Measurements from ENCODE around the gene ARHGEF35.
"Not testable (repeated sequence)": the region's sequence is repeated elsewhere in the genome, so short reads cannot be mapped to it uniquely, and the experiment has no call there.

The ARHGEF35 gene

DNA sequence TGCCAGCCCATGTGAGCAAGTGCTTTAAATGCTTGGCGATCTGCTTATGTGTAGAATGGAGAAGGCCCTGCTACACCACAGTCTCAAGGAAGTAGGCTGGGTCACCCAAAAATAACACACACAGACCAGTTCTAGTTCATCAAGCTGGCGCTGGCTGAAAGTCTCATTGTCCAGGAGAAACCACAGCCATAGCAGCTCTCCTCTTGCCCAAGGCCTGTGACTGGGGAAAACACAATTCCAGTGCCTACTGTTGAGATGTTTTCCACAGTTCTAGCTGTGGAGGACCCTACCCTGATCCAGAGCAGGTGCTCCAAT lies 16.5 kb downstream of the ARHGEF35 start:
- in situ Hi-C loops (cut with MboI; ENCODE audit: low sequenced_read_pairs), result not testable (repeated sequence)

DNA sequence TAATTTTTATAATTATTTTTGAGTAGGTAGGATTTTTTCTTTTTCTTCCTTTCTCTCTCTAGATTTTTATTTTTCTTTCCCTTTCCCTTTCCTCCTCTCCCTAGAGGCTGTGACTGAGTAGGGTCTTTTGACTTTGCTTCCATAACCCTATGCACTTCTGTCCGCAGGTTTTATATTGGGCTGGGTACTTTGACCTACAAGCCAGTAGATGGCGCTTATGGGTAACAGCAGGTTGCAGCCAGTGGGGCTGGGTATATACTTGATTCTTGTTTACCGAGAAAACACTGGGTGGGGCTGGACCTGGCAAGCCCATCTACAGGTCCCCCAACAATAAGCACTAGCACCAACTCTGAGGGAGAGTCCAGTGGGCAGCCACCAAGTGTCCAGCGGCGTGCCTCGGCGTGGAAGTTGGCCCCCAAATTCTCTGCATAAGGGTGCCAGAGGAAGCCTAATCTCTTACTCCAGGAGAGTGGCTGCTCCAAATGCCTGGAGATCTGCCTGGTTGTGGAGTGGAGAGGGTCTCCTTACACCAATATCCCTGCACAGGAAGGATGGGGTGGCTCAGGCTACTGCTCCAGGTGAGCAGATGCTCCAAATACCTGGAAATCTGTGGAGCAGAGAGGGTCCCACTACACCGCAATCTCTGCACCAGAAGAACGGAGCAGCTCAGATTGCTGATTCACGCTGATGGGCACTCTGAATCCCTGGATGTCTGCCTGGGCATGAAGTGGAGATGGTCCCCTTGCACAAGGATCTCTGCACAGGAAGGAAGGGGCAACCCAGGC lies 17.1 kb downstream of the ARHGEF35 start:
- in situ Hi-C loops (cut with MboI; ENCODE audit: low sequenced_read_pairs), result not testable (repeated sequence)

DNA sequence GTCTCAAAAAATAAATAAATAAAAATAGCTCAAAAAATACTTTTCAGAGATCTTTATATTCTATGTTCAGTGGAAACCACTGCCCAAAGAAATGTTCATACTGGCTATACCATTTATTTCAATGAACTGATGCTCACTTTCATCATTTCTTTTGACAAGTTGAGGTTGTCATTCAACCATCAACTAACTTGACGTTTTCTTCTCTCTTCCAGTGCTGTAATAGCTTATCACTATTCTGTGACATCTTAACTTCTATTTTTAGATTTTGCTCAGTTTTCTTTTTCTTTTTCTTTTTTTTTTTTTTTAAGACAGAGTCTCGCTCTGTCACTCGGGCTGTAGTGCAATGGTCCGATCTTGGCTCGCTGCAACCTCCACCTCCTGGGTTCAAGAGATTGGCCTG lies 21.0 kb downstream of the ARHGEF35 start:
- in situ Hi-C loops (cut with MboI; ENCODE audit: low sequenced_read_pairs), result no loop called here

DNA sequence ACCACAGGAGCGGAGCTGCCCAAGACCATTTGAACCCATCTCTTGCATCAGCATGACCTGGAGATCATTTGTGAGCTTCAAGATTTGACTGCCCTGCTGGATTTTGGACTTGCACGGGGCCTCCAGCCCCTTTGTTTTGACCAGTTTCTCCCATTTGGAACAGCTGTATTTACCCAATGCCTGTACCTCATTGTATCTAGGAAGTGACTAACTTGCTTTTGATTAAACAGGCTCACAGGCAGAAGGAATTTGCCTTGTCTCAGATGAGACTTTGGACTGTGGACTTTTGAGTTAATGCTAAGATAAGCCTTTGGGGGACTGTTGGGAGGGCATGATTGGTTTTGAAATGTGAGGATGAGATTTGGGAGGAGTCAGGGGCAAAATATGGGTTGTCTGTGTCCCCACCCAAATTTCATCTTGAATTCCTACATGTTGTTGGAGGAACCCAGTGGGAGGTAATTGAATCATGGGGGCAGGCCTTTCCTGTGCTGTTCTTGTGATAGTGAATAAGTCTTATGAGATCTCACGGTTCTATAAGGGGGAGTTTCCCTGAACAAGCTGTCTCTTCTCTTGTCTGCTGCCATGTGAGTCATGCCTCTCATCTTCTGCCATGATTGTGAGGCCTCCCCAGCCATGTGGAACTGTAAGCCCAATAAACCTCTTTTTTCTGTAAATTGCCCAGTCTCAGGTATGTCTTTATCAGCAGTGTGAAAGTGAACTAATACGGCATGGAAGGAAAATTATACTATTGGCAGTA lies 23.9 kb downstream of the ARHGEF35 start:
- in situ Hi-C loops (cut with MboI; ENCODE audit: low sequenced_read_pairs), result not testable (repeated sequence)

DNA sequence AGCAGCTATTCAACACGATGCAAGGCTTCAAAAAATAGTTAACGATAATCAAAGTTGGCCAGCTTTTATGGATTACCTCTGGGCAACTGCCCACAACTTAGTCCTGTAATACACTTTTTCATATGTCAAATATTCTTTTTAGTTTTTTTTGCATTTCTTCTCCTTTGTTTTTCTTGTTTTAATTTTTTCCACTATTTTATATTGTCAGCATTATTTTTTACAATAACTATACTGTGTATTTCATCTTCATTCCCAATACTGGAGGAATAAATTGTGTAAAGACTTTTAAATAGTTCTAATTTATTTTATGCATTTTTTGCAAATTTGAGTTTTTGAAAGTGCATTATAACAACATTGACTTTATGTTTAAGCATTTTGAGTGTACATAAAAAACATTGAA lies 30.8 kb downstream of the ARHGEF35 start:
- in situ Hi-C loops (cut with MboI; ENCODE audit: low sequenced_read_pairs), result no loop called here

DNA sequence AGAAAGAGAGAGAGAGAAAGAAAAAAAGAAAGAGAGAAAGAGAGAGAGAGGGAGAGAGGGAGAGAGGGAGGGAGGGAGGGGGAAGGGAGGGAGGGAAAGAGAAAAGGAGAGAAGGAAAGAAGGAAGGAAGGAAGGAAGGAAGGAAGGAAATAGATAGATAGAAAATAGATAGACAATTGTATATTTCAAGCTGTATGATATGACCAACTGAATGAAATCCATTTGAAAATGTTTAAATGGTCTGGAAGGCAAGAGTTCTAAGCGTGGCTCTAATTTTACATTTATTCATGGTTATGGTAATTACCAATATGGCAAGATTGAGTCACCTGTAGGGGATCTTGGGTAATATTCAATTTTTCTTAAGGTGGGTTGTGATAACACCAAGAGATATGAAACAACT lies 36.8 kb downstream of the ARHGEF35 start:
- in situ Hi-C loops (cut with MboI; ENCODE audit: low sequenced_read_pairs), result no loop called here

DNA sequence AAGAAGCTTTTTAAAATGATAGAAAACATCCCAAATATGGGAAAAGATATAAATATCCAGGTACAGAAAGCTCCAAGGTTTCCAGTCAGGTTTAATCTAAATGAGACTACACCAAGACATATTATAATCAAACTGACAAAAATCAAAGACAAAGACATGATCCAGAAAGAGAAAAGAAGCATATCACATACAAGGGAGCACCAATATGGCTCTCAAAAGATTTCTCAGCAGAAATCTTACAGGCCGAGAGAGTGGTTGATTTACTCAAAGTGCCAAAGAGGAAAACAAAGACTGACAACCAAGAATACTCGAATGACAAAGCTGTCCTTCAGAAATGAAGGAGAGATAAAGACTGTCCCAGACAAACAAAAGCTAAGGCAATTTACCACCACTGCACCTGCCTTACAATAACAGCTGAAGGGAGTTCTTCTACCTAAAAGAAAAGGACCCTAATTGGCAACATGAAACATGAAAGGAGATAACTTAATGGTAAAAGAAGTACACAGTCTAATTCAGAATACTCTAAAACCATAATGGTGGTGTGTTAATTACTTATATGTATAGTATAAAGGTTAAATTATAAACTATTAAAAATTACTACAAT lies 47.3 kb downstream of the ARHGEF35 start:
- in situ Hi-C loops (cut with MboI; ENCODE audit: low sequenced_read_pairs), result no loop called here

DNA sequence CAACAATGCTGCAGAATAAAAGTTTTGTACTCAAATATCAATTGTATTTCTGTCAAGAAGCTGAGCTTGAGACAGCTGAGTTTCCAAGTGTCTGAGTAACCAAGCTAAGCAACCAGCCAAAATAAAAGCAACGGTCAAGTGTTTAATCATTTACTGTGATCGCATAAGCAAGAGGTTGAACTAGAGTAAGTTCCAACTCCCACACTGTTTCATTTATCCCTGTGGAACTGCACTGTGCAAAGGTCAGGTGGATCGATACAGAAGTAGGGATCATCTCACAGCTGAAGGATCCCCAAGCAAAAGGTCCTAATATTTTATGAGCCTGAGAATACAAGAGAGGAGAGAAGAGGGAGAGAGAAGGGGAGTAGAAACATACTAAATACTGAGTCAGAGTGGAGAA lies 51.2 kb downstream of the ARHGEF35 start:
- in situ Hi-C loops (cut with MboI; ENCODE audit: low sequenced_read_pairs), result no loop called here

DNA sequence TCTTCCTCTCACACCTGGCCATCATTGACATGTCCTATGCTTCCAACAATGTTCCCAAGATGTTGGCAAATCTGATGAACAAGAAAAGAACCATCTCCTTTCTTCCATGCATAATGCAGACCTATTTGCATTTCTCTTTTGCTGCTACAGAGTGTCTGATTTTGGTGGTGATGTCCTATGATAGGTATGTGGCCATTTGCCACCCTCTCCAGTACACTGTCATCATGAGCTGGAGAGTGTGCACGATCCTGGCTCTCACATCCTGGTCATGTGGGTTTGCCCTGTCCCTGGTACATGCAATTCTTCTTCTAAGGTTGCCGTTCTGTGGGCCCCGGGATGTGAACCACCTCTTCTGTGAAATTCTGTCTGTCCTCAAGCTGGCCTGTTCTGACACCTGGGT lies 53.4 kb downstream of the ARHGEF35 start:
- in situ Hi-C loops (cut with MboI; ENCODE audit: low sequenced_read_pairs), result no loop called here

DNA sequence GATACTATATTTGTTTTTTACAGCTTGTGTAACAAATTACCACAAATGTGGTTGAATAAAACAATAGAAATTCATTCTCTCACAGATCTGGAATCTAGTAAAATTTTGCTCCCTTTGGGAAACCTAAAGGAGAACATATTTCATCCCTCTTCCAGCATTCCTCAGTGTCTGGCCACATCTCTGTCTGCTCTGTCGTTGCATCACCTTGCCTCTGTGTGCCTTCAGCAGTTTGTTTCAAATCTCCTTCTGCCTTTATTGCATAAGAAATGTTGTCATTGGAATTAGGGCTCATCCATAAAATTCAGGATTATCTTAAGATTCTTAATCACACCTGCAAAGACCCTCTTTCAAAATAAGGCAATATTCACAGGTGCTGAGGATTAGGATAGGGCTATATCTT lies 58.1 kb downstream of the ARHGEF35 start:
- in situ Hi-C loops (cut with MboI; ENCODE audit: low sequenced_read_pairs), result no loop called here
